ENCODE measurements around the gene COL8A1. TPM values are rescaled to one million over a fixed set of nuclear protein-coding genes. Genes with fewer than 3 reads are reported as not detected.

The COL8A1 gene
- total and polyA plus RNA-seq, 9 of the 15 experiments (the other 6 are each of a cell fraction or from before 2014, with no cell fraction given) = 0.07 TPM; not detected in 8

GRCh38 chr3:99741588-99741987, 103.2 kb downstream of the COL8A1 start:
- H3K9me1 ChIP-seq (ENCODE audit: control insufficient read depth, insufficient read depth, low read length) = no peaks in the 10 kb centered on the region
- H3K36me3 ChIP-seq (ENCODE audit: control insufficient read depth, insufficient read depth, low read length) = no peaks in the 10 kb centered on the region
- no peaks in the 10 kb centered on the region for H3K9me3 ChIP-seq (replicated peaks; ENCODE audit: control insufficient read depth, insufficient read depth, low read depth, low read length)
- no peak overlapping the region for H3K9ac ChIP-seq (ENCODE audit: insufficient read depth in 1 of 2, low read depth in 2 of 2, low read length in 2 of 2)
- intact Hi-C loops (cut with micrococcal nuclease) = no loop called here
- H3K4me3 ChIP-seq = no peak overlapping the region
- H3K27ac ChIP-seq (ENCODE audit: extremely low read depth, low read depth, low read length) = no peak overlapping the region
- ATAC-seq (no peak), FAIRE-seq (no peak), DNase-seq (ENCODE audit: extremely low read depth in 1 of 4, low spot score in 3 of 4) (no peak)
- no peak overlapping the region for H3K4me2 ChIP-seq (ENCODE audit: insufficient read depth, low read length)
- H3K4me1 ChIP-seq (replicated peaks in 1 of 2; ENCODE audit: control insufficient read depth in 2 of 2, insufficient read depth in 2 of 2, low read length in 2 of 2) = no peaks in the 10 kb centered on the region
- no peak for TF ChIP-seq SRSF3 (IDR thresholded peaks at IDR 0.05; ENCODE audit: insufficient read depth, low read length)
- TF ChIP-seq, protein P1, sequence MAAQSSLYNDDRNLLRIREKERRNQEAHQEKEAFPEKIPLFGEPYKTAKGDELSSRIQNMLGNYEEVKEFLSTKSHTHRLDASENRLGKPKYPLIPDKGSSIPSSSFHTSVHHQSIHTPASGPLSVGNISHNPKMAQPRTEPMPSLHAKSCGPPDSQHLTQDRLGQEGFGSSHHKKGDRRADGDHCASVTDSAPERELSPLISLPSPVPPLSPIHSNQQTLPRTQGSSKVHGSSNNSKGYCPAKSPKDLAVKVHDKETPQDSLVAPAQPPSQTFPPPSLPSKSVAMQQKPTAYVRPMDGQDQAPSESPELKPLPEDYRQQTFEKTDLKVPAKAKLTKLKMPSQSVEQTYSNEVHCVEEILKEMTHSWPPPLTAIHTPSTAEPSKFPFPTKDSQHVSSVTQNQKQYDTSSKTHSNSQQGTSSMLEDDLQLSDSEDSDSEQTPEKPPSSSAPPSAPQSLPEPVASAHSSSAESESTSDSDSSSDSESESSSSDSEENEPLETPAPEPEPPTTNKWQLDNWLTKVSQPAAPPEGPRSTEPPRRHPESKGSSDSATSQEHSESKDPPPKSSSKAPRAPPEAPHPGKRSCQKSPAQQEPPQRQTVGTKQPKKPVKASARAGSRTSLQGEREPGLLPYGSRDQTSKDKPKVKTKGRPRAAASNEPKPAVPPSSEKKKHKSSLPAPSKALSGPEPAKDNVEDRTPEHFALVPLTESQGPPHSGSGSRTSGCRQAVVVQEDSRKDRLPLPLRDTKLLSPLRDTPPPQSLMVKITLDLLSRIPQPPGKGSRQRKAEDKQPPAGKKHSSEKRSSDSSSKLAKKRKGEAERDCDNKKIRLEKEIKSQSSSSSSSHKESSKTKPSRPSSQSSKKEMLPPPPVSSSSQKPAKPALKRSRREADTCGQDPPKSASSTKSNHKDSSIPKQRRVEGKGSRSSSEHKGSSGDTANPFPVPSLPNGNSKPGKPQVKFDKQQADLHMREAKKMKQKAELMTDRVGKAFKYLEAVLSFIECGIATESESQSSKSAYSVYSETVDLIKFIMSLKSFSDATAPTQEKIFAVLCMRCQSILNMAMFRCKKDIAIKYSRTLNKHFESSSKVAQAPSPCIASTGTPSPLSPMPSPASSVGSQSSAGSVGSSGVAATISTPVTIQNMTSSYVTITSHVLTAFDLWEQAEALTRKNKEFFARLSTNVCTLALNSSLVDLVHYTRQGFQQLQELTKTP (IDR thresholded peaks at IDR 0.05; ENCODE audit: low read depth in 1 of 2, partially characterized antibody in 2 of 2) = no peak
- no peak overlapping the region for H2AFZ ChIP-seq (ENCODE audit: low read depth, low read length)
- no TSS peak for BruUV-seq (replicated peaks)
- H4K20me1 ChIP-seq (replicated peaks; ENCODE audit: control insufficient read depth, insufficient read depth, low read length) = no peaks in the 10 kb centered on the region
- in situ Hi-C loops (cut with MboI) = no loop called here
- ChIA-PET CTCF (ENCODE audit: low intra/inter-chr PET ratio) (no interaction called here), POLR2A (no interaction called here)
- H3K27me3 ChIP-seq (ENCODE audit: control insufficient read depth in 2 of 2, insufficient read depth in 2 of 2, low read length in 2 of 2) = no peaks in the 10 kb centered on the region
- no peaks in the 10 kb centered on the region for H3K79me2 ChIP-seq (ENCODE audit: control insufficient read depth, insufficient read depth, low read length)
- 0% methylated on average over 2 of the region's 2 CpGs for WGBS (ENCODE audit: insufficient coverage, low coverage, missing lambda C conversion rate)
